Measurements from ENCODE around the gene TBL1XR1.
"Not testable (repeated sequence)": the region's sequence is repeated elsewhere in the genome, so short reads cannot be mapped to it uniquely, and the experiment has no call there.

The TBL1XR1 gene

DNA sequence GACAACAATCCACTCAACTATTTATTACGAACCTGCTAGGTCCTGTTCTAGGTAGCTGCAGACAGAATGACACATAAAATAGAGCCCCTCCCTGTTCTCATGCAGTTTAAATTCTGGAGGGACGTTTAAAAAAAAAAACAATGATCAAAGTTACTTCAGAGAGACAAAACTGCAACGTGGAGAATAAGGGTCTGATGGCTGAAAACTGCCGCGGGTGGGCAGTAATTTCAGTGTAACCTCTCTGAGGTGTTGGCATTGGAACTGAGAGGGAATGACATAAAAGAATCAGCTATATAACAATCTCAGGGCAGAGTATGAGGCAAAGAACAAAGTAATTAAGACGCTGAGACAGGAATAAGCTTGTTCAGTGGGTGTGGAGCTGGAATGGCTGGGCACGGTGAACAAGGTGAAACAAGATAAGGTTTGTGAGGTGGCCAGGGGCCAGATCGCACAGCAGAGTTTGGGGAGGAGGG lies 19.5 kb downstream of the TBL1XR1 start:
- Histone ChIP-seq H3K9ac (ENCODE audit: low read length) (no peak overlapping the region), H3K9me3 (ENCODE audit: low read length) (no peaks in the 10 kb centered on the region), H3K27ac (ENCODE audit: low read depth, low read length) (no peak overlapping the region), H3K36me3 (ENCODE audit: insufficient read depth, low read length) (no peaks in the 10 kb centered on the region), H3K4me1 (ENCODE audit: insufficient read depth, low read length) (peaks cover 19% of the 10 kb centered on the region), H3K27me3 (ENCODE audit: control insufficient read depth in 1 of 2, insufficient read depth in 2 of 2, low read length in 2 of 2) (no peaks in the 10 kb centered on the region), H3K4me3 (ENCODE audit: low read depth in 1 of 2, low read length in 2 of 2) (no peak overlapping the region)

DNA sequence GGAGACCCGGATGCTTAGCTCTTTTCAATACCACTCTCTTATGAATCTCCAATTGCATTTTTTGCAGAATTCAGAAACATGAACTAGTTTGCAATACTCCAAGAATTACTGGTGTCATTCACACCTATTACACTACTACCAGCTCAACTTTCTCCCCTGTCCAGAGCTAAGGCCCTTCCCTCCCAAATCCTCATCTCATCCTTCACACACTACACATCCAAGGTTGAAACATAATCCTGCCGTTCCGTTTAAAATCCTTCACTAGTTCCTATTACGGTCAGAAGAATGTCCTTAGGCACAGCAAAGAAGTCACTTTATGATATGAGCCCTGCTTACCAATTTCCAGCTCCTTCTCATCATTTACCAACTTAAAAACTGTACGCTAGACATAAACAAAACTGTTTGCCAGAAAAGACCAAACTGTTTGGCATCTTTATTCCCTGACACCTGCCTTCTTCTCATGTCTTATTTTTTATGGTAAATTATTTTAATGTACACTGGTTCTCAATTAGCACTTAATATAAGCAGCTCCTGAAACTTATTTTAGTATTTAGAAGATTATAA lies 22.6 kb downstream of the TBL1XR1 start:
- no peak overlapping the region for H3K27ac ChIP-seq (ENCODE audit: low read depth, low read length)
- peaks cover 18% of the 10 kb centered on the region for H3K4me1 ChIP-seq (ENCODE audit: insufficient read depth, low read length)
- H3K4me3 ChIP-seq (ENCODE audit: low read depth in 1 of 2, low read length in 2 of 2): no peak overlapping the region
- no peaks in the 10 kb centered on the region for H3K27me3 ChIP-seq (ENCODE audit: control insufficient read depth in 1 of 2, insufficient read depth in 2 of 2, low read length in 2 of 2)
- no peak overlapping the region for H3K9ac ChIP-seq (ENCODE audit: low read length)
- no peaks in the 10 kb centered on the region for H3K9me3 ChIP-seq (ENCODE audit: low read length)
- H3K36me3 ChIP-seq (ENCODE audit: insufficient read depth, low read length): no peaks in the 10 kb centered on the region

DNA sequence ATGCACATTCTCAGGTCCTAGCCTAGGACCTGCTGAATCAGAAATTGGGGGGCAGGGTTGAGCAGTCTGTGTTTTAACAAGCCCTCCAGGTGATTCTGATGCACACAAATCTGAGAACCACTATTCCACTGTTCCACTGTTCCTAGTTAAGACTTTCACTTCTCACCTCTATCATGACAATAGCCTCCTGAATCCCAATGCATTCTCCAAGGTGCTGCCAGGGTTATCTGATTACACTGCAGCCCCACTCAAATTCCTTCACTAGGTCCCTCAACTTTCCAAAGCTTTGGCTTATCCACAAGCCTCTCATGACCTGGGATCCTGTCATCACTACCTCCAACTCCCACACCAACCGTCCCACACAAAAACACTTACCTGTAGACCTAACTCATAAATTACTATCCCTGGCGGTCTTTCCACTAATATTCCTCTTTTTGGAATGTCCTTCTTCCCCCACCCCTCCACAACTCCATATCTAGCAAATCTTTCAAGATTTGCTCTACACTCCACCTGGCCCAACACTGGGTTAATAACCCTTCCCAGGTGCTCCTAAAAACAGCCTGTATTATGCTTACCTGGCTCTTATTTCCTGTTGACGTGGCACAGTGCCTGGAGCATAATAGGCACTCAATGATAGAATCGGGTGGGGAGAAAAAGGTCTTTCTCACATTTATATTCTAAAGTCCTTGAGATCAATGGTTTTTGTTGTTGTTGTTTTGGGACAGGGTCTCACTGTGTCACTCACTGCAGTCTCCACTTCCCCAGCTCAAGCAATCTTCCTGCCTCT lies 27.2 kb downstream of the TBL1XR1 start:
- H3K27me3 ChIP-seq (ENCODE audit: control insufficient read depth in 1 of 2, insufficient read depth in 2 of 2, low read length in 2 of 2): no peaks in the 10 kb centered on the region
- H3K9ac ChIP-seq (ENCODE audit: low read length): no peak overlapping the region
- H3K36me3 ChIP-seq (ENCODE audit: insufficient read depth, low read length): no peaks in the 10 kb centered on the region
- no peak overlapping the region for H3K4me3 ChIP-seq (ENCODE audit: low read depth in 1 of 2, low read length in 2 of 2)
- peaks cover 15% of the 10 kb centered on the region for H3K4me1 ChIP-seq (ENCODE audit: insufficient read depth, low read length)
- H3K9me3 ChIP-seq (ENCODE audit: low read length): no peaks in the 10 kb centered on the region
- H3K27ac ChIP-seq (ENCODE audit: low read depth, low read length): no peak overlapping the region

DNA sequence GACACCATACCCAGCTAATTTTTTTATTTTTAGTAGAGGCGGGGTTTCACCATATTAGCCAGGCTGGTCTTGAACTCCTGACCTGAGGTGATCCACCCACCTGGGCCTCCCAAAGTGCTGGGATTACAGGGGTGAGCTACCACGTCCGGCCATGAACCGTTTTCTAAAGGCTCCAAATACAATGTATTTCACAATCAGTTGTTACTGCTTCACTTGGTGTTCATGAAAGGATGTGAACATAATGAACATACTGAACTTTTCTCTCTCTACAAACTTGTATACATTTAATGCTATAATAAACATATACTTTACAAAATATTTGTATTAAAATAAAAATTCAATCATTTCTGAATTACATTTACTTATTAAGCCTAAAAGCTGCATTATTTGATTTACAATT lies 28.9 kb downstream of the TBL1XR1 start:
- Histone ChIP-seq H3K27ac (ENCODE audit: low read depth, low read length) (no peak overlapping the region), H3K4me3 (ENCODE audit: low read depth in 1 of 2, low read length in 2 of 2) (no peak overlapping the region), H3K9me3 (ENCODE audit: low read length) (no peaks in the 10 kb centered on the region), H3K9ac (ENCODE audit: low read length) (no peak overlapping the region), H3K36me3 (ENCODE audit: insufficient read depth, low read length) (no peaks in the 10 kb centered on the region), H3K4me1 (ENCODE audit: insufficient read depth, low read length) (peaks cover 8% of the 10 kb centered on the region), H3K27me3 (ENCODE audit: control insufficient read depth in 1 of 2, insufficient read depth in 2 of 2, low read length in 2 of 2) (no peaks in the 10 kb centered on the region)

DNA sequence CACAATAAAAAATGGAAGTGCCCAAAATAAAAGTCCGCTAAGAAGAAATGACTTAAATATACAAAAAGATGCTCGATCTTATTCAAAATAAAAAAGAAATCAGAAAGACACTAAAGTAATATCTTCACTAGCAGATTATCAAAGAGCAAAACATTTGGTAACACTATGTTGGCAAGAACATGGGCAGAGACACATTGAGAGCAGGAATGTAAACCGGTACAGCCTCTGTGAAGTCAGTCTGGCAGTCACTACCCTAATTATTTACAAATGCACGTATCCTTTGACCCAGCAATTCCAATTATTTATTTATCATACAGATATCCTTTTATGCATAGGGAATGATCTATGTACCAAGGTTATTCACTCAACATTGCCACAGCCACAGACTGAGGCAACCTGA lies 34.5 kb downstream of the TBL1XR1 start:
- no peak overlapping the region for H3K27ac ChIP-seq (ENCODE audit: low read depth, low read length)
- H3K36me3 ChIP-seq (ENCODE audit: insufficient read depth, low read length): no peaks in the 10 kb centered on the region
- no peaks in the 10 kb centered on the region for H3K27me3 ChIP-seq (ENCODE audit: control insufficient read depth in 1 of 2, insufficient read depth in 2 of 2, low read length in 2 of 2)
- H3K9me3 ChIP-seq (ENCODE audit: low read length): no peaks in the 10 kb centered on the region
- no peak overlapping the region for H3K9ac ChIP-seq (ENCODE audit: low read length)
- H3K4me3 ChIP-seq (ENCODE audit: low read depth in 1 of 2, low read length in 2 of 2): no peak overlapping the region
- peaks cover 12% of the 10 kb centered on the region for H3K4me1 ChIP-seq (ENCODE audit: insufficient read depth, low read length)

DNA sequence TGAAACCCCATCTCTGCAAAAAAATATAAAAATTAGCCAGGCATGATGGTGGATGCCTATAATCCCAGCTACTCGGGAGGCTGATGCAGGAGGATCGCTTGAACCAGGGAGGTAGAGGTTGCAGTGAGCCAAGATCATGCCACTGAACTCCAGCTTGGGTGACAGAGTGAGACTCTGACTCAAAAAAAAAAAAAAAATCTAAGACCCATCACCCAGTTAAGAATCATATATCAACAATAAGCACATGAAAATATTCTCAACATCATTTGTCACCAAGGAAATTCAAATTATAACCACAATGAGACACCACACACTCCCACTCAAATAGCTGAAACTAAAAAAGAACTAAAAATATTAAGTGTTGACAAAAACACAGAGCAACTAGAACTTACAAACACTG lies 35.7 kb downstream of the TBL1XR1 start:
- H3K4me1 ChIP-seq (ENCODE audit: insufficient read depth, low read length): peaks cover 12% of the 10 kb centered on the region
- not testable (repeated sequence) for H3K27me3 ChIP-seq (ENCODE audit: control insufficient read depth in 1 of 2, insufficient read depth in 2 of 2, low read length in 2 of 2); H3K9ac ChIP-seq (ENCODE audit: low read length); H3K4me3 ChIP-seq (ENCODE audit: low read depth in 1 of 2, low read length in 2 of 2); H3K9me3 ChIP-seq (ENCODE audit: low read length); H3K36me3 ChIP-seq (ENCODE audit: insufficient read depth, low read length); H3K27ac ChIP-seq (ENCODE audit: low read depth, low read length)

DNA sequence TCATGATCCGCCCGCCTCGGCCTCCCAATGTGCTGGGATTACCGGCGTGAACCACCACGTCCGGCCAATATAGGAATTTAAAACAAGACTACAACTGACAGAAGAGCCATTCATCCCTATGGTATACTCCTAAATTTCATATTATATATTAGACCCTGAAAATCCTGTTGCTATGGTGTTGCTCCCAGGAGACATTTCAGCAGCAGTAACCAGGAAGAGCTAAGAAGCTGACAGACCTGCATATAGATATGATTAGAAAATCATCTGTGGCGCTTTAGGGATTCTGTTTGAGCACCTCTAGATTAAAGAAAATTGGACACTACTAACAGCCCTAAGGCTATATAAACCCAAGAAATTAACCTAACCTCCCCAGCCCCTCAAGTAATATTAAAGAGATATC lies 38.8 kb downstream of the TBL1XR1 start:
- Histone ChIP-seq H3K9ac (ENCODE audit: low read length) (no peak overlapping the region), H3K27ac (ENCODE audit: low read depth, low read length) (no peak overlapping the region), H3K9me3 (ENCODE audit: low read length) (no peaks in the 10 kb centered on the region), H3K27me3 (ENCODE audit: control insufficient read depth in 1 of 2, insufficient read depth in 2 of 2, low read length in 2 of 2) (no peaks in the 10 kb centered on the region), H3K36me3 (ENCODE audit: insufficient read depth, low read length) (no peaks in the 10 kb centered on the region), H3K4me1 (ENCODE audit: insufficient read depth, low read length) (peaks cover 12% of the 10 kb centered on the region), H3K4me3 (ENCODE audit: low read depth in 1 of 2, low read length in 2 of 2) (no peak overlapping the region)

DNA sequence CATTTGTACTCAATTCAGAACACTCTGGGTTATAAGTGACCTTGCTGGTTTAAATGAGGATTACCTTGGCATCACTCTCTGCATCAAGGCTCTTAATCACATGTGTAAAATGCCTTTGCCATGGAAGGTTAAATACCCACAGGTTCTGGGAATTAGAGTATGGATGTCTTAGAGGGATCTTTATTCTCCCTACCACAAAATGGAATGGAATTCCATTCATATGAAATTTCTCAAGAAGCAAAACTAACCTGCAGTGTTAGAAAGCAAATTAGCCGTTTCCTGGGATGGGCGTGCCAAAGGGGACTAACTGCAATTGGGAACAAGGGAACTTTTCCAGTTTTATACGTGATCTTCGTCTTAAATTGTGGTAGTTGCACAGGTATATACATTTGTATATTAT lies 39.8 kb downstream of the TBL1XR1 start:
- peaks cover 9% of the 10 kb centered on the region for H3K4me1 ChIP-seq (ENCODE audit: insufficient read depth, low read length)
- no peak overlapping the region for H3K9ac ChIP-seq (ENCODE audit: low read length)
- no peaks in the 10 kb centered on the region for H3K9me3 ChIP-seq (ENCODE audit: low read length)
- H3K27ac ChIP-seq (ENCODE audit: low read depth, low read length): no peak overlapping the region
- H3K36me3 ChIP-seq (ENCODE audit: insufficient read depth, low read length): no peaks in the 10 kb centered on the region
- H3K27me3 ChIP-seq (ENCODE audit: control insufficient read depth in 1 of 2, insufficient read depth in 2 of 2, low read length in 2 of 2): no peaks in the 10 kb centered on the region
- H3K4me3 ChIP-seq (ENCODE audit: low read depth in 1 of 2, low read length in 2 of 2): no peak overlapping the region

DNA sequence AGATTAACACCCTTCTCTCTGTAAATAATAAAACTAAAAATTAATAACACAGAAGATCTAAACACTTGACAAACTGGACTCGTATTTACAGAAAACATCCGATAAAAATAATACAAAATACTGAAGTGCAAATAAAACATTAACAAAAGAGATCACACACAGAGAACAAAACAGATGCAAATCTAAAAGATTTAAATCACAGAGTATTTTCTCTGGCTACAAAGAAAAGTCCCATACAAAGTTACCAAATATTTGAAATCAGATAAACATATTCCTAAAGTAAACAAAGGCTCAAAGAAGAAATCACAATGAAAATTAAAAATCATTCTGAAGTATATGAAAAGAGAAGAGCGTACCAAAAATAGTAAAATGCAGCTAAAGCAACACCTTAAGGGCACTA lies 42.5 kb downstream of the TBL1XR1 start:
- Histone ChIP-seq H3K9me3 (ENCODE audit: low read length) (no peaks in the 10 kb centered on the region), H3K4me3 (ENCODE audit: low read depth in 1 of 2, low read length in 2 of 2) (no peak overlapping the region), H3K27ac (ENCODE audit: low read depth, low read length) (no peak overlapping the region), H3K4me1 (ENCODE audit: insufficient read depth, low read length) (peaks cover 25% of the 10 kb centered on the region), H3K36me3 (ENCODE audit: insufficient read depth, low read length) (no peaks in the 10 kb centered on the region), H3K27me3 (ENCODE audit: control insufficient read depth in 1 of 2, insufficient read depth in 2 of 2, low read length in 2 of 2) (no peaks in the 10 kb centered on the region), H3K9ac (ENCODE audit: low read length) (no peak overlapping the region)

DNA sequence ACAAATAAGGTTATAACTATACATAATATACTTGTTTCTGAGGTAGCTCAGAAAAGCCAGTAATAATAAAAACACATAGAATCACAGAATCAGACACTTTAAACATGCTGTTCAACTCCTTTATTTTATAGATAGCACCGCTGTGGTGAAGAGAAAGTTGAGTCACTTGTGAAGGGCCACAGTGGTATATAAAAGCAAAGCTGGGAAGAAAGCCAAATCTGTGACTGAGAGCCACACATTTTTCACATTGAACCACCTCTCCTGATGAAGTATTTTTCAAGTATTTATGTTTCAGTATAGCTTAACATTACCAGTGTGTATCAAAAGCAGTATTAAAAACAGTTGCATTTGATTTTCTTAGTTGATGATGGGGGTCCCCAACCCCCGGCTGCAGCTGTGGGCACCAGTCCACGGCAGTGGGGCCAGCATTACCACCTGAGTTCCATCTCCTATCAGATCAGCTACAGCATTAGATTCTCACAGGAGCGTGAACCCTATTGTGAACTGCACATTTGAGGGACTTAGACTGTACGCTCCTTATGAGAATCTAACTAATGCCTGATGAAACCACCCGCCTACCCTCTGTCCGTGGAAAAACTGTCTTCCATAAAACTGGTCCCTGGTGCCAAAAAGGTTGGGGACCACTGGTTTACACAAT lies 46.2 kb downstream of the TBL1XR1 start:
- H3K4me3 ChIP-seq (ENCODE audit: low read depth in 1 of 2, low read length in 2 of 2): no peak overlapping the region
- H3K4me1 ChIP-seq (ENCODE audit: insufficient read depth, low read length): peaks cover 40% of the 10 kb centered on the region
- H3K9ac ChIP-seq (ENCODE audit: low read length): no peak overlapping the region
- H3K27ac ChIP-seq (ENCODE audit: low read depth, low read length): no peak overlapping the region
- H3K27me3 ChIP-seq (ENCODE audit: control insufficient read depth in 1 of 2, insufficient read depth in 2 of 2, low read length in 2 of 2): no peaks in the 10 kb centered on the region
- H3K9me3 ChIP-seq (ENCODE audit: low read length): no peaks in the 10 kb centered on the region
- no peaks in the 10 kb centered on the region for H3K36me3 ChIP-seq (ENCODE audit: insufficient read depth, low read length)

DNA sequence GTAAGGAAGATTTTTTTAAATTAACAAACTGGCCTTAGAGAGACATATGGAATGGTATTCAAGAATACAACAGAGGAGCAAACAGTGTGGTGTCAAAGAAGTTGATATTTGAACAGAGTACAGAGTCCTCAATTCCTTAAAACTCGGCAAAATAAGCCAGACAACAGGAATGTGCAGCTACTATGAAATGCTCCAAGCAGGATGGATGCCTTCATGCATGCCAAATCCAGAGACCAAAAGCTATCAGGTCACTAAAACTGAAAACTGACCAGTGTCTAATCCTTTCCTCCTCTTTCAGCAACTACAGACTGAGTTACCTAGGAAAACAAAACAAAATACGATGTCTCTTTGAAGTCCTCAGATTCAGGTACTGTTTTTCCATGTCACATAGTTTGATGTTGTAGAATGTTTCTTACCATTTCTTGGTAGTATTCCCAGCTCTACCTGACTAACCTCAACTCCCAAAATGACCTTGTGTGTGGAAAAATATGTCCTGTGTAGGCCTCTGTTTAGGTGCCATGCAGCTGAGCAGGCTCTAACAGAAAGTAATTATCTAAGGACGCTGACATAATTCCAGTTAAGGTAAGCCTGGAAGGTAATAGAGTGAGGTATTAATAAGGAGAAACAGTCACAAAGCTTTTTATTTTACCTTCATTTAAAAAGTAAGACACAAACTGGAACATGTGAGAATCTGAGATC lies 46.9 kb downstream of the TBL1XR1 start:
- Histone ChIP-seq H3K4me1 (ENCODE audit: insufficient read depth, low read length) (peaks cover 48% of the 10 kb centered on the region), H3K27me3 (ENCODE audit: control insufficient read depth in 1 of 2, insufficient read depth in 2 of 2, low read length in 2 of 2) (no peaks in the 10 kb centered on the region), H3K27ac (ENCODE audit: low read depth, low read length) (no peak overlapping the region)

More for the DNA sequence above, 46.9 kb downstream of the TBL1XR1 start:
- Histone ChIP-seq H3K9me3 (ENCODE audit: low read length) (no peaks in the 10 kb centered on the region), H3K36me3 (ENCODE audit: insufficient read depth, low read length) (no peaks in the 10 kb centered on the region), H3K9ac (ENCODE audit: low read length) (no peak overlapping the region), H3K4me3 (ENCODE audit: low read depth in 1 of 2, low read length in 2 of 2) (no peak overlapping the region)
